ENCODE data around the gene MMUT.
"Not testable (repeated sequence)": the region's sequence is repeated elsewhere in the genome, so short reads cannot be mapped to it uniquely, and the experiment has no call there.

MMUT gene

DNA sequence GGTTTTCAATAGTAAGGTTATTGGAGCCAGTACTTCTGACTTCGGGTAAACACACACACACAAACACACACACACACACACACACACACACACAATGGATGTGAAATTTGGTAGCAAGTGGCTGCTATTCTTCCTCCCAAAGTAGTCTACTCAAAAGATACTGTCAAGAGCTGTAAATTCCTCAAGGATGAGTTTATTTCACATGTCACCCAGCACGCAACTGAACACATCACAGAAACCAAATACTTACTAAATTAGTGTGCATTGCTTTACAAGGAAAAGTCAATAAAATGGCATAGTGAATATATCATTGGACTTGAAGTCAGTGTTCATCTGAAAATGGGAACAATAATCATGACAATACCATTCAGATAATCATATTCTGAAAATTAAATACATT, 32.9 kb downstream of the MMUT start:
- DNase-seq (ENCODE audit: extremely low read depth in 1 of 2, low read depth in 1 of 2) = no peak

DNA sequence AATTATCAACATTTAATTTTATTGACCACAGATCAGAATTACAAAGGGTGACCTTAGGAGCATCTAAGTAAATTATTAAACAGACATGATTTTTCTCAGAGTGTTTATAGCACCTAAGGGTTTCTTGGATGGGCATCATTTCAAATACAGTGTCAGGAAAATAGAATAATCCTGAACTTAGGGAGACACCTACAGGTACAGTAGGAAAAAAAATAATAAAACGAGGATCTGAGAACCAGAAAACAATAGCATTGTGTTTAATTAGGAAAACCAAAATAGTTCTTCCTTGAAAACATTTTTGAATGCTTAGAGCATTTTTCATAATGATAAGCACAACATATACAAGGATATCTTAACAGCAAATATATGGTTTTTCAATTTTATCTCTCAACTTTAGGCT, 39.2 kb downstream of the MMUT start:
- no peak for DNase-seq (ENCODE audit: extremely low read depth in 1 of 2, low read depth in 1 of 2)

DNA sequence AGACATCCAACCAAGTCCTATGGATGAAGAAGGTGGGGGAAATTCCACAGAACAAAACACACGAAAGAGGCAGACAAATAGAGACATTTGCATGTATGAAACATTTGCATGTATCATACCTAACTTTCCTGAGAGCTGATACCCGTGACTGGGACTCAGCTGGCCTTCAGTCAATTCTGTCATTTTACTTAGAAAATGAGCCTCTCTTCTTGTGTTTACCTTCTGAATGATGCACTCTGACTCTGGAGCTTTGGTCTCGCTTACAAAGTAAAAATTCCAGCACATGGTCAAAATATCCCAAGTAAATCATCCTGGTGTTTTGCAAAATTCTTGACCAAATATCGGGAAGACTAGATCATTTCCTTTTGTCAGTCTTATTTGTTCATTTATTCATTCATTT, 46.9 kb downstream of the MMUT start:
- DNase-seq (ENCODE audit: extremely low read depth in 1 of 2, low read depth in 1 of 2) = no peak

DNA sequence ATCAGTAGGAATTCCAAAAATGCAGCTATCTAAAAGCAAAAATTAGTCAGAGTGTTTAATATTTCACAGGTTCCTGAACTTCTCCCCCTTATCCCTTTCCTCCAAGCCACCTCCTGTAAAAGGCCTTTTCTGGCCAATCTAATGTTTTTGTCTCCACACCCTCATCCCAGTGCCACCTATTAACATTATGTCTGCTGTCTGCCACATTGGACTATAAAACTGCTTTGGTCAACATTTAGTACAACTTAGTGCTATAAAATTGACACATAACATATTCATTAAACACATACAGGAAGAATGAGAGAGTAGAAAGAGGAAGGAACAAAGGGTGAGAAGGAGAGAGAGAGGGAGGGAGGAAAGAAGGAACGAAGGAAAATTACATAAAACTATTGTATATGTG, 47.7 kb downstream of the MMUT start:
- DNase-seq (ENCODE audit: extremely low read depth in 1 of 2, low read depth in 1 of 2) = no peak

DNA sequence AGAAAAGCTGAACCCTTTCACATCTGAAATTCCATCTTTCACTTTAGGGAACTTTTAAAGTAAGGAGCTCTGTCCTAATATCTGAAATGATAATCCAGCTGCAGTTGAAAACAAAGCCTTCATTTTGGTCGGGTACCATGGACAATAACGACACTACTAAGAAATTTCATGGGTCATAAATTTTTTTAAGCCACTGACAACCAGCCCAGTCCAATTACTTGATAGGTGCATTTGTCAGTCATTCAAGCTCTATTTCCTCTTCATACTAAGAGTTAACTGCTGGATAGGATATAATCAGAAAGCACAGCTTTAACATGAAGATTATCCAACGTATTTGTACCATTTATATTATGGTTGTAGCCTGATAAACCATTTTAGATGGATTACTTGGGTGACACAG, 52.5 kb downstream of the MMUT start:
- no peak for DNase-seq (ENCODE audit: extremely low read depth in 1 of 2, low read depth in 1 of 2)

DNA sequence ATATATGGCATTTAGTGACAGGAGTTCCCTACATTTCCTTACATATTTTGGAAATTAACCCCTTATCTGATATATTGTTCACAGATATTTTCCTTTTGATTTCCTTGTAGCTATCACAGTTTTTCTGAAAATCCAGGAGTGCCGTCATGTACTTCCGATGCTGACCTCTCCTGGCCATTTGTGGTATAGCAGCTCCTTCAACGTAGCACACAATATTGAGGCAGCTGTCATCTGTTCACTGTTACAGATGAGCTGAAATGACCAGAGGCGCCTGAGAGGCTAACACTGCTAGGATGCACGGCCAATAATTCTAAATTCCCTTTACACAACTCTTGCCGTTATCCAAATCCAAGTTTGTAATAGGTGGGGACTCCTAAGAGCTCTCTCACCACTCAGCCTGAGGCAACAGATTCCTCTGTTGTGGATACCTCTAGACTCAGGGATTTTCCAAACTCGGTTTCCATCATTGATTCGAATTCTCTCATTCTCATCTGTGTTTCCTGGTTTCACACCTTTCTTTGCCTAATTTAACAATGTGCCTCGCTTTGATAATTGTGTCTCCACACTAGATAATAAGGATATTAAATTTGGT, 53.0 kb downstream of the MMUT start:
- peak in 1 of 2 donors; percentile 19 for DNase-seq (ENCODE audit: extremely low read depth in 1 of 2, low read depth in 1 of 2)

DNA sequence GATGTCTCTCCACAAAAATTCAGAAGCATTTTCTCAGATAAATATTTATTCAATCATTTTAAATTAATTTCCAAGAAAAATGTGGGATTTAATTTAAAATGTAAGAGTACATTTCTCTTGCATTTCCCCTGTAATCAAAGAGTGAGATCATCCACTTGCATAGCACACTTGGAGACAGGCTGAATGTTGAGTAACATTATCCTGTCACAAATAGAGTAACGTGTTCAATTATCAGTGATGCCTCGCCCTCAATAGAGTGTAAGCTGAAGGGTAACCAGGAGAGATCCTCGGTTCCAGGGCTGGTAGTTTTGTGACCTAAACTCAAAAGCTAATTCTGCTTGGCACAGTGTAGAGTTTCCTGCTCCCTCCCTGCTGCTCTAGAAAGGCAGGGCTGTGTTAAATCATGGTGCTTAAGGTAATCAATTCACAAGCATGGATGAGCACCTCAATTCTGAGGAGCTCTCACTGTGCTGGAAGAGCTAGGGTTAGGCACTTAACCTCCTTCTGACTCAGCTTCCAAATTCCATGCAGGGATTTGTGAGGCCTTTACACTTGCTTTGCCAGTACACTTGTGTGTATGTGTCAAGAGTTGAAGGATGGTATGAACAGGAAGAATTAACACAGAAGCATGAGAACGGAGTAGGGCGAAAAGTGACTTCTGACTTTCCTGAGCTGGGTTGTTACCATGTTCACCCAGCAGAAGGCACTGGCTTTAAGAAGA, 56.6 kb downstream of the MMUT start:
- no peak for DNase-seq (ENCODE audit: extremely low read depth in 1 of 2, low read depth in 1 of 2)

DNA sequence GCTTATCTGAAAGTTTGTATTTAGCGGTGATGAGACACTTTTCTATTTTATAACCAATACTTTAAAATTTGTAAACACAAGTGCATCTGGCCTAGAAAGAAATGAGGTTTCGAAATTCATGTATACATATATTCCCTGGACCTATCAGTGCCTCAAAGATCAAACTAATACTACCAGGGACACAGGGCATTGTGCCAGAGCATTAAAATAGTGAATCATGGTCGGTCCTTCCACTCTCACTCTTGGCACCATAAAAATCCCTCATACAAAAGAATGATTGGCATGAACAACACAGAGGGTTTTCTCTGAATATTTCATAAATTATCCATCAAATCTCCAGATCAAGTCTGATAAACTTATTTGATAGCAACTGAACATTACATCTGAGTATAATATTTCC, 62.0 kb downstream of the MMUT start:
- no peak for DNase-seq (ENCODE audit: extremely low read depth in 1 of 2, low read depth in 1 of 2)

DNA sequence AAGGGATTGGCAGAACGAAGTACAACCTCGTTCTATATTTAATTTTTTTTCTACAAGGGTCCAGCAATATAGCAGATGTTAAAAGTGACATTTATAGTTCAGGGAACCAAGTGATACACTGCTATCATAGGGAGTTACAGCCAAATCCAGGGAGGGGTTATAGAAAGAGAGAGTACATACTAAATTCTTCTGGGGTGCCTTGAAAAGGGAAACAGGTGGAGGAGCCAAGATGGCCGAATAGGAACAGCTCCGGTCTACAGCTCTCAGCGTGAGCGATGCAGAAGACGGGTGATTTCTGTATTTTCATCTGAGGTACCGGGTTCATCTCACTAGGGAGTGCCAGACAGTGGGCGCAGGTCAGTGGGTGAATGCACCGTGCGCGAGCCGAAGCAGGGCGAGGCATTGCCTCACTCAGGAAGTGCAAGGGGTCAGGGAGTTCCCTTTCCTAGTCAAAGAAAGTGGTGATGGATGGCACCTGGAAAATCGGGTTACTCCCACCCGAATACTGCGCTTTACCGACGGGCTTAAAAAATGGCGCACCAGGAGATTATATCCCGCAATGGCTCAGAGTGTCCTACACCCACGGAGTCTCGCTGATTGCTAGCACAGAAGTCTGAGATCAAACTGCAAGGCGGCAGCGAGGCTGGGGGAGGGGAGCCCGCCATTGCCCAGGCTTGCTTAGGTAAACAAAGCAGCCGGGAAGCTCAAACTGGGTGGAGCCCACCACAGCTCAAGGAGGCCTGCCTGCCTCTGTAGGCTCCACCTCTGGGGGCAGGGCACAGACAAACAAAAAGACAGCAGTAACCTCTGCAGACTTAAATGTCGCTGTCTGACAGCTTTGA, 76.2 kb downstream of the MMUT start:
- DNase-seq (ENCODE audit: extremely low read depth in 1 of 2, low read depth in 1 of 2) = not testable (repeated sequence)

DNA sequence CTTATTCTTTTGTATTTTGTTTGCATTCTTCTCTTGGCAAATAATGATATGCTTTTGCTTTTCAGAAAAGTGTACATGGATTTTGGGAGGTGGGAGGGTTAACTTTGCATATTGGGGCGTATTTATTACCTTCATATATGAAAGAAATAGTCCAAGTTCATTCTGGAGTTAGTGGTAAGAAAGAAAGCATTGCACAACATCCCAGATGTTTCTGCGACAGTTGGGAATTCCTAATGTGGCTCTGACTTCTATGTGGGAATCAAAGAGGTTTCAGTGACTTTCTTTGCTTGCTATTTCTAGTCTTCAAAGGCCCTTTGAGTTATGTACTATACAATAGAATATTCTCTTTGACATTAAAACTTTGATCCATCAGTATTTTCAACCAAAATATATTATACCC, 78.1 kb downstream of the MMUT start:
- no peak for DNase-seq (ENCODE audit: extremely low read depth in 1 of 2, low read depth in 1 of 2)

Measured in stimulated activated CD8-positive, alpha-beta memory T cell treated with anti-CD3 and anti-CD28 coated beads, Interleukin-7, amount 100 ng/mL, for 48 hours (primary cell).